H1 (cell line): ENCODE measurements around the gene NOS2. TPM values are rescaled to one million over a fixed set of nuclear protein-coding genes. Genes with fewer than 3 reads are reported as not detected.

Source experiments
- ATF2 ChIP-seq: IDR thresholded peaks from 2 replicates; pipeline ENCODE4 v1.6.1; 2012; ENCODE audit warnings: low read length, inconsistent platforms
- BACH1 ChIP-seq: IDR thresholded peaks from 2 replicates; pipeline ENCODE4 v1.6.1; 2012; ENCODE audit warnings: low read length, improper control_type of control experiment
- CHD7 ChIP-seq: fragments of 300-600 bp; sonication (generic); IDR thresholded peaks from 2 replicates; pipeline ENCODE4 v1.7.1; 2012; ENCODE audit warnings: low read length, moderate library complexity, mild to moderate bottlenecking, inconsistent platforms; ENCODE audit not compliant: insufficient replicate concordance
- SIRT6 ChIP-seq: IDR thresholded peaks from one replicate; pipeline ENCODE4 v1.7.1; 2012; ENCODE audit warnings: low read length, inconsistent platforms
- SRF ChIP-seq: IDR thresholded peaks from 2 replicates; pipeline ENCODE4 v1.6.1; 2011; ENCODE audit warnings: mild to moderate bottlenecking, low read depth, low read length, moderate library complexity
- TEAD4 ChIP-seq: IDR thresholded peaks from 2 replicates; pipeline ENCODE4 v1.6.1; 2012; ENCODE audit warnings: low read depth, low read length, inconsistent platforms, mixed read lengths
- polyA plus RNA-seq, 7 experiments: library from polyadenylated mRNA; depleted of rRNA in 3 of 7; stranded (reverse) in 5 of 7; unstranded in 2 of 7; fragments of >200 nt in 5 of 7; fragments of 200-250 nt in 2 of 7; gene quantifications; 1 replicate in 5 of 7; 2 replicates in 1 of 7; 4 replicates in 1 of 7; pipeline versions ENCODE4 v1.2.1 to v1.2.3, GENCODE V29; 2011 to 2013; ENCODE audit warnings: missing spikeins in 2 of 7, mixed read lengths in 2 of 7
- total RNA-seq: library from RNA; stranded (reverse); fragmentation: NEBNext Ultra II Directional; extraction: Animal tissue kit (Norgen Biotek cat#: 25700); gene quantifications from 2 replicates; pipeline ENCODE4 v1.2.1, GENCODE V29; 2021

Gene NOS2
- total and polyA plus RNA-seq, 2 of the 8 experiments (the other 6 are each of a cell fraction or from before 2014, with no cell fraction given) = 1.0 to 1.9 TPM

GRCh38 chr17:27836651-27837050 is 36.3 kb upstream of the NOS2 start (continued):
- TF ChIP-seq CHD7 (no peak), ATF2 (no peak), TEAD4 (no peak), BACH1 (no peak), SRF (no peak), SIRT6 (no peak)
- TF ChIP-seq, all 59 proteins: peak for 0
